ENCODE measurements around the gene VIM.

Gene VIM

GRCh38 chr10:17196573-17196972 lies 31.5 kb upstream of the VIM start:
- Histone ChIP-seq H3K27me3 (replicated peaks; ENCODE audit: control insufficient read depth, insufficient read depth, low read length, poor library complexity, severe bottlenecking) (no peaks in the 10 kb centered on the region), H3K4me1 (ENCODE audit: control insufficient read depth, insufficient read depth, low read length, poor library complexity, severe bottlenecking) (peaks cover 7% of the 10 kb centered on the region), H3K36me3 (ENCODE audit: control insufficient read depth, insufficient read depth, low read length) (no peaks in the 10 kb centered on the region), H3K9me3 (ENCODE audit: control insufficient read depth, low read length) (no peaks in the 10 kb centered on the region), H3K4me3 (ENCODE audit: insufficient read depth, low read depth, low read length, poor library complexity, severe bottlenecking) (no peak overlapping the region), H3K27ac (ENCODE audit: insufficient read depth, low read length, poor library complexity, severe bottlenecking) (no peak overlapping the region)
- no peak for DNase-seq

- DNase-seq, result no peak
- Histone ChIP-seq H3K4me3 (ENCODE audit: insufficient read depth, low read depth, low read length, poor library complexity, severe bottlenecking) (no peak overlapping the region), H3K4me1 (ENCODE audit: control insufficient read depth, insufficient read depth, low read length, poor library complexity, severe bottlenecking) (peaks cover 7% of the 10 kb centered on the region), H3K36me3 (ENCODE audit: control insufficient read depth, insufficient read depth, low read length) (no peaks in the 10 kb centered on the region), H3K27ac (ENCODE audit: insufficient read depth, low read length, poor library complexity, severe bottlenecking) (no peak overlapping the region), H3K27me3 (replicated peaks; ENCODE audit: control insufficient read depth, insufficient read depth, low read length, poor library complexity, severe bottlenecking) (no peaks in the 10 kb centered on the region), H3K9me3 (ENCODE audit: control insufficient read depth, low read length) (no peaks in the 10 kb centered on the region)
Observed at GRCh38 chr10:17199351-17199804, 28.7 kb upstream of the VIM start.

- DNase-seq, result no peak
- Histone ChIP-seq H3K27me3 (replicated peaks; ENCODE audit: control insufficient read depth, insufficient read depth, low read length, poor library complexity, severe bottlenecking) (no peaks in the 10 kb centered on the region), H3K27ac (ENCODE audit: insufficient read depth, low read length, poor library complexity, severe bottlenecking) (peak overlapping the region; percentile 94), H3K9me3 (ENCODE audit: control insufficient read depth, low read length) (no peaks in the 10 kb centered on the region), H3K4me3 (ENCODE audit: insufficient read depth, low read depth, low read length, poor library complexity, severe bottlenecking) (peak overlapping the region; percentile 65), H3K4me1 (ENCODE audit: control insufficient read depth, insufficient read depth, low read length, poor library complexity, severe bottlenecking) (peaks cover 7% of the 10 kb centered on the region), H3K36me3 (ENCODE audit: control insufficient read depth, insufficient read depth, low read length) (no peaks in the 10 kb centered on the region)
Observed at GRCh38 chr10:17200001-17200911, 27.8 kb upstream of the VIM start.

- peak within 1 kb of the TSS; percentile 94 for H3K27ac ChIP-seq (ENCODE audit: insufficient read depth, low read length, poor library complexity, severe bottlenecking)
- peaks cover 8% of the 10 kb centered on the region for H3K4me1 ChIP-seq (ENCODE audit: control insufficient read depth, insufficient read depth, low read length, poor library complexity, severe bottlenecking)
- H3K27me3 ChIP-seq (replicated peaks; ENCODE audit: control insufficient read depth, insufficient read depth, low read length, poor library complexity, severe bottlenecking), result no peaks in the 10 kb centered on the region
- peak; percentile 66 to 75 (median 74) for DNase-seq
- H3K36me3 ChIP-seq (ENCODE audit: control insufficient read depth, insufficient read depth, low read length), result no peaks in the 10 kb centered on the region
- no peaks in the 10 kb centered on the region for H3K9me3 ChIP-seq (ENCODE audit: control insufficient read depth, low read length)
- H3K4me3 ChIP-seq (ENCODE audit: insufficient read depth, low read depth, low read length, poor library complexity, severe bottlenecking), result peak within 1 kb of the TSS; percentile 65
Observed at GRCh38 chr10:17200912-17201793, 26.9 kb upstream of the VIM start, which contains the start of gene TRDMT1. Gene TRDMT1 (minus strand): TSS chr10:17201672. CDS start chr10:17201634, 38 bp downstream.

GRCh38 chr10:17201794-17202116 lies 26.3 kb upstream of the VIM start:
- Histone ChIP-seq H3K27ac (ENCODE audit: insufficient read depth, low read length, poor library complexity, severe bottlenecking) (peak overlapping the region; percentile 94), H3K36me3 (ENCODE audit: control insufficient read depth, insufficient read depth, low read length) (no peaks in the 10 kb centered on the region), H3K27me3 (replicated peaks; ENCODE audit: control insufficient read depth, insufficient read depth, low read length, poor library complexity, severe bottlenecking) (no peaks in the 10 kb centered on the region), H3K4me3 (ENCODE audit: insufficient read depth, low read depth, low read length, poor library complexity, severe bottlenecking) (peak overlapping the region; percentile 65), H3K9me3 (ENCODE audit: control insufficient read depth, low read length) (no peaks in the 10 kb centered on the region), H3K4me1 (ENCODE audit: control insufficient read depth, insufficient read depth, low read length, poor library complexity, severe bottlenecking) (peaks cover 14% of the 10 kb centered on the region)
- DNase-seq, result no peak

- Histone ChIP-seq H3K36me3 (ENCODE audit: control insufficient read depth, insufficient read depth, low read length) (no peaks in the 10 kb centered on the region), H3K27ac (ENCODE audit: insufficient read depth, low read length, poor library complexity, severe bottlenecking) (no peak overlapping the region), H3K9me3 (ENCODE audit: control insufficient read depth, low read length) (no peaks in the 10 kb centered on the region), H3K4me3 (ENCODE audit: insufficient read depth, low read depth, low read length, poor library complexity, severe bottlenecking) (no peak overlapping the region), H3K4me1 (ENCODE audit: control insufficient read depth, insufficient read depth, low read length, poor library complexity, severe bottlenecking) (peaks cover 21% of the 10 kb centered on the region), H3K27me3 (replicated peaks; ENCODE audit: control insufficient read depth, insufficient read depth, low read length, poor library complexity, severe bottlenecking) (no peaks in the 10 kb centered on the region)
- no peak for DNase-seq
Observed at GRCh38 chr10:17202506-17202905, 25.5 kb upstream of the VIM start.

GRCh38 chr10:17202999-17203398 lies 25.0 kb upstream of the VIM start:
- H3K4me3 ChIP-seq (ENCODE audit: insufficient read depth, low read depth, low read length, poor library complexity, severe bottlenecking), result no peak overlapping the region

GRCh38 chr10:17203416-17203815 lies 24.6 kb upstream of the VIM start:
- H3K9me3 ChIP-seq (ENCODE audit: control insufficient read depth, low read length), result no peaks in the 10 kb centered on the region
- H3K36me3 ChIP-seq (ENCODE audit: control insufficient read depth, insufficient read depth, low read length), result no peaks in the 10 kb centered on the region
- no peak overlapping the region for H3K27ac ChIP-seq (ENCODE audit: insufficient read depth, low read length, poor library complexity, severe bottlenecking)
- H3K4me1 ChIP-seq (ENCODE audit: control insufficient read depth, insufficient read depth, low read length, poor library complexity, severe bottlenecking), result peaks cover 21% of the 10 kb centered on the region
- DNase-seq, result no peak
- H3K27me3 ChIP-seq (replicated peaks; ENCODE audit: control insufficient read depth, insufficient read depth, low read length, poor library complexity, severe bottlenecking), result no peaks in the 10 kb centered on the region
- H3K4me3 ChIP-seq (ENCODE audit: insufficient read depth, low read depth, low read length, poor library complexity, severe bottlenecking), result no peak overlapping the region

More at GRCh38 chr10:17202999-17203398, 25.0 kb upstream of the VIM start:
- Histone ChIP-seq H3K36me3 (ENCODE audit: control insufficient read depth, insufficient read depth, low read length) (no peaks in the 10 kb centered on the region), H3K27me3 (replicated peaks; ENCODE audit: control insufficient read depth, insufficient read depth, low read length, poor library complexity, severe bottlenecking) (no peaks in the 10 kb centered on the region), H3K9me3 (ENCODE audit: control insufficient read depth, low read length) (no peaks in the 10 kb centered on the region), H3K27ac (ENCODE audit: insufficient read depth, low read length, poor library complexity, severe bottlenecking) (no peak overlapping the region), H3K4me1 (ENCODE audit: control insufficient read depth, insufficient read depth, low read length, poor library complexity, severe bottlenecking) (peaks cover 21% of the 10 kb centered on the region)
- DNase-seq, result no peak

- Histone ChIP-seq H3K4me1 (ENCODE audit: control insufficient read depth, insufficient read depth, low read length, poor library complexity, severe bottlenecking) (peaks cover 14% of the 10 kb centered on the region), H3K27ac (ENCODE audit: insufficient read depth, low read length, poor library complexity, severe bottlenecking) (peak overlapping the region; percentile 91), H3K27me3 (replicated peaks; ENCODE audit: control insufficient read depth, insufficient read depth, low read length, poor library complexity, severe bottlenecking) (no peaks in the 10 kb centered on the region), H3K4me3 (ENCODE audit: insufficient read depth, low read depth, low read length, poor library complexity, severe bottlenecking) (no peak overlapping the region), H3K36me3 (ENCODE audit: control insufficient read depth, insufficient read depth, low read length) (no peaks in the 10 kb centered on the region), H3K9me3 (ENCODE audit: control insufficient read depth, low read length) (no peaks in the 10 kb centered on the region)
- peak; percentile 24 to 57 (median 41) for DNase-seq
Observed at GRCh38 chr10:17206210-17206709, 21.8 kb upstream of the VIM start.

Measured in effector memory CD4-positive, alpha-beta T cell (primary cell).